Fibroblast of skin of back (primary cell): ENCODE measurements around the gene RNF225.
"Not testable (repeated sequence)": the region's sequence is repeated elsewhere in the genome, so short reads cannot be mapped to it uniquely, and the experiment has no call there.

Experiments used
- DNase-seq: peaks from one replicate; pipeline ENCODE4 v3.0.0-alpha.2; 2013

The RNF225 gene

GRCh38 chr19:58409010-58409790 is 13.7 kb downstream of the RNF225 start:
- DNase-seq: peak; percentile 46

DNA sequence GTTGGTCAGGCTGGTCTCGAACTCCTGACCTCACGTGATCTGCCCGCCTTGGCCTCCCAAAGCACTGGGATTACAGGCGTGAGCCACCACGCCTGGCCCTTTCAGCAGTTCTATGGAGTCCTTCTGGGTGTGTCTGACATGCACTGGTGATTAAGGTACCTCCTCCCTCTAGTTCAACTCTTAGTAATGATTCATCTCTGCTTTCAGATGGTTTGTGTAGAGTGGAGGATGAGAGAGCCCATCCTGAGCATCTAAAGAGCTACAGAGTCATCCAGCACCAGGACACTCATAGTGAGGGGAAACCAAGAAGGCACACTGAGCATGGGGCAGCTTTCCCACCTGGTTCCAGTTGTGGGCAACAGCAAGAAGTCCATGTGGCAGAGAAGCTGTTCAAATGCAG is 21.1 kb downstream of the RNF225 start:
- no peak for DNase-seq

DNA sequence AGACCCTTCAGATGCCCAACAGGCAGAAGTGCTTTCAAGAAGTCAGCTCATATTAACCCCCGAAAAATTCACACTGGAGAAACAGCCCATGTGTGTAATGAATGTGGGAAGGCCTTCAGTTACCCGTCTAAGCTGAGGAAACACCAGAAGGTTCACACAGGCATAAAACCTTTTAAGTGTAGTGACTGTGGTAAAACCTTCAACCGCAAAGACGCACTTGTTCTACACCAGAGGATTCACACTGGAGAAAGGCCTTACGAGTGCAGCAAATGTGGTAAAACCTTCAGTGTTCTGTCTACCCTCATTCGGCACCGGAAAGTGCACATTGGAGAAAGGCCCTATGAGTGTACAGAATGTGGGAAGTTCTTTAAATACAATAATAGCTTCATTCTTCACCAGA is 21.6 kb downstream of the RNF225 start:
- DNase-seq: no peak

GRCh38 chr19:58428617-58429016 is 33.2 kb downstream of the RNF225 start:
- no peak for DNase-seq

GRCh38 chr19:58429745-58430144 is 34.3 kb downstream of the RNF225 start:
- DNase-seq: no peak

- peak; percentile 16 for DNase-seq
Observed at GRCh38 chr19:58434217-58434616, 38.8 kb downstream of the RNF225 start.

DNA sequence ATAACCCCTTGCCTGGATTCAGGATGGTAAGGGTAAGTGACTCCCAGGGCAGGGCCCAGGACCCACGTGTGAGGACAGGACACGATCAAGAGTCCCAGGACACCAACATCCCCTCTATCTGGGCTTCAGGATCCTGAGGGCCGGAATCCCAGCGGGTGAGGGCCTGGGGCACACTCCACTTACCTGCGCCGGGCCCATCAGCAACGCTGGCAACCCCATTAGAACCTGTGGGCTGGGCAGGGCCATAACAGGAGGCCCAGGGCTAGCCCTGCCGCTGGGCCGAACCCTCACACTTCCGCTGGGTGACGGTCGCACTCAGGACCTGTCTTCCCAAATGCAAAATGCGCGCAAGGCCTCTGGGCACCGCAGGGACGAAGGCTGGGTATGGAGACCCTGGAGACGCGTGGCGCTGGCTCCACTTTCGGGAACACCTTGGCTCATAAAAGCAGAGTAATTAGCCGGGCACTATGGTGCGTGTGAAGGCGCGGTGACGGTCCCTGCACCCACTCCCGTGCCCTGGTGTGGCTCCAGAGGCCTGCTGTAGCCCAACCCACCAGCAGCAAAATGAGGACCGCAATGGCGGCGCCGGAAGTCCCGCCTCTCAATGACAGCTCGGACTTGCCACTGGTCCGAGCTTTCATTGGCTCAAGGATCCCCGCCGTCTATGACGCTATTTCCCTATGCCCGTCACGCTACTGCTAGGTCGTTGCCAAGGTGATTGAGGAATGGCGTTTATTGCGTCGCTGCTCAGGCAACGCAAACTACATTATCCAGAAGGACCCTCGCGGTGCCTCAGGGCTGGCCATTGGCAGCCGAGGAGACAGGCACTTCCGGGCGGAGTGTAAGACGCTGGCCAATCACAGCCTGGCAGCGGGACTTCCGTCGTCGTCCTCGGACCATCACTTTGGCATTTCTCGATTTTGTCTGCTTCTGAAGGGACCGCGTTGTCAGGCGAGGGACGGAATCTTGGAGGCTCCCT is 44.4 kb downstream of the RNF225 start, which contains the start of gene ZNF132:
ZNF132 (minus strand) TSS at position 578 of the 979 bp plus-strand sequence; CDS start at position 246, 332 bp downstream.
- DNase-seq: peak; percentile 100

GRCh38 chr19:58440556-58440955 is 45.1 kb downstream of the RNF225 start:
- DNase-seq: no peak

- not testable (repeated sequence) for DNase-seq
Observed at GRCh38 chr19:58442986-58443385, 47.5 kb downstream of the RNF225 start.
